ENCODE results near the gene MYH7.

GRCh38 chr14:23415821-23416778, 19.4 kb downstream of the MYH7 start:
- TF ChIP-seq, protein P1, sequence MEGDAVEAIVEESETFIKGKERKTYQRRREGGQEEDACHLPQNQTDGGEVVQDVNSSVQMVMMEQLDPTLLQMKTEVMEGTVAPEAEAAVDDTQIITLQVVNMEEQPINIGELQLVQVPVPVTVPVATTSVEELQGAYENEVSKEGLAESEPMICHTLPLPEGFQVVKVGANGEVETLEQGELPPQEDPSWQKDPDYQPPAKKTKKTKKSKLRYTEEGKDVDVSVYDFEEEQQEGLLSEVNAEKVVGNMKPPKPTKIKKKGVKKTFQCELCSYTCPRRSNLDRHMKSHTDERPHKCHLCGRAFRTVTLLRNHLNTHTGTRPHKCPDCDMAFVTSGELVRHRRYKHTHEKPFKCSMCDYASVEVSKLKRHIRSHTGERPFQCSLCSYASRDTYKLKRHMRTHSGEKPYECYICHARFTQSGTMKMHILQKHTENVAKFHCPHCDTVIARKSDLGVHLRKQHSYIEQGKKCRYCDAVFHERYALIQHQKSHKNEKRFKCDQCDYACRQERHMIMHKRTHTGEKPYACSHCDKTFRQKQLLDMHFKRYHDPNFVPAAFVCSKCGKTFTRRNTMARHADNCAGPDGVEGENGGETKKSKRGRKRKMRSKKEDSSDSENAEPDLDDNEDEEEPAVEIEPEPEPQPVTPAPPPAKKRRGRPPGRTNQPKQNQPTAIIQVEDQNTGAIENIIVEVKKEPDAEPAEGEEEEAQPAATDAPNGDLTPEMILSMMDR (conservative IDR thresholded peaks at IDR 0.05; ENCODE audit: low read depth, low read length) = no peak
- TF ChIP-seq EZH2 (IDR thresholded peaks at IDR 0.05; ENCODE audit: borderline replicate concordance, low read depth, low read length, poor library complexity, severe bottlenecking) = no peak
